Fibroblast of skin of right biceps (primary cell): ENCODE data around the gene PEBP1.

Source experiments
- DNase-seq: peaks from one replicate; pipeline ENCODE4 v3.0.0-alpha.2; 2013

PEBP1 gene

DNA sequence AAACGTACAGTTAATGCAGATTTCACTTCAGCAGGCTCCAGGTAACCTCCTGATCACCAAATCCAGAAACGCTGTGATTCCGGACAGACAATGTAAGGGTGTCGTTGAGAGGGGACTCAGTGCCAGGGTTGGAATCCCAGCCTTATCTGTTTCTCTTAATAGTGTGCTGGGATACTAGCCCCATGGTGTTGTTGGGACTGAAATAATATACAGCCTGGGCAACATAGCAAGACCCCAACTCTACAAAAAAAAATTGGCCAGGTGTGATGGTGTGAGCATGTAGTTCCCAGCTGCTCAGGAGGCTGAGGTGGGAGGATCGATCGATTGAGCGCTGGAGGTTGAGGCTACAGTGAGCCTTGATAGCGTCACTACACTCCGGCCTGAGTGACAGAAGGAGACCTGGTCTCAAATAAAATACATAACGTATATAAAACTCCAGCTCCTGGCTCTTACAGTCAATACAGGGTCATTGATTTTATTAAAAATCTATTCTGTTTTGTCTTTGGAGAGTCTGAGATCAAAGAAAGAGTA lies 1.3 kb downstream of the PEBP1 start:
- no peak for DNase-seq

DNA sequence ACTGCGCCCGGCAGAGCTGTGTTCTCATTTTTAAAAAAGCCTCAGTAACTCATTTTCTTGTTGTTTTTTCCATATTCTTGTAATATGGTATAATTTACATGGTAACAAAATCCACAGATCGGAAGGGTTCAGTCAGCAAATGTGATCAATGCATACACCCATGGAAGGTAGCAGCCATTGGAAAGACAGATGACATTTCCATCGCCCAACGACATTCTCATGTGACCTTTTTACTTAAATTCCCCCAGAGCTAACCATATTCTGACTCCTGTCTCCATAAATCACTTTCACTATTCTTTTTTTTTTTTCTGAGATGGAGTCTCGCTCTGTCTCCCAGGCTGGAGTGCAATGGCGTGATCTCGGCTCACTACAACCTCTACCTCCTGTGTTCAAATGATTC lies 4.9 kb downstream of the PEBP1 start:
- no peak for DNase-seq

- DNase-seq = no peak
These were observed 8.6 kb downstream of the PEBP1 start for GRCh38 chr12:118144499-118144898.

DNA sequence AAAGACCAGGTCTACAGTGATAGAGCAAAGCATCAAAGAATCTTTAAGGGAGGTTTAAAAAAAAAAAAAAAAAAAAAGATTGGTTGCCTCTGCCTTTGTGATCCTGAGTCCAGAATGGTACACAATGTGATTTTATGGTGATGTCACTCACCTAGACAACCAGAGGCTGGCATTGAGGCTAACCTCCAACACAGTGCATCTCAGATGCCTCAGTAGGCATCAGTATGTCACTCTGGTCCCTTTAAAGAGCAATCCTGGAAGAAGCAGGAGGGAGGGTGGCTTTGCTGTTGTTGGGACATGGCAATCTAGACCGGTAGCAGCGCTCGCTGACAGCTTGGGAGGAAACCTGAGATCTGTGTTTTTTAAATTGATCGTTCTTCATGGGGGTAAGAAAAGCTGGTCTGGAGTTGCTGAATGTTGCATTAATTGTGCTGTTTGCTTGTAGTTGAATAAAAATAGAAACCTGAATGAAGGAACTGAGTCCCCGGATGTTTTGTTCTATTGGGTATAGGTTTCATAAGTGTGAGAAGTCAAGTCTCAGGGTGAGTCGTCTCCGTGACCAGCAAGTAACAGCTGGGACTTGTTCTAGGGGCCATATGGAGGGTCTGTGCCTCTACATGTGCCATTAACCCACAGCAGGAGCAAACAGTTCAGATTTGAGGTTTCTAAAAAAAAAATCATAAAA lies 9.3 kb downstream of the PEBP1 start:
- DNase-seq = no peak

GRCh38 chr12:118145798-118146156 lies 9.9 kb downstream of the PEBP1 start:
- no peak for DNase-seq

DNA sequence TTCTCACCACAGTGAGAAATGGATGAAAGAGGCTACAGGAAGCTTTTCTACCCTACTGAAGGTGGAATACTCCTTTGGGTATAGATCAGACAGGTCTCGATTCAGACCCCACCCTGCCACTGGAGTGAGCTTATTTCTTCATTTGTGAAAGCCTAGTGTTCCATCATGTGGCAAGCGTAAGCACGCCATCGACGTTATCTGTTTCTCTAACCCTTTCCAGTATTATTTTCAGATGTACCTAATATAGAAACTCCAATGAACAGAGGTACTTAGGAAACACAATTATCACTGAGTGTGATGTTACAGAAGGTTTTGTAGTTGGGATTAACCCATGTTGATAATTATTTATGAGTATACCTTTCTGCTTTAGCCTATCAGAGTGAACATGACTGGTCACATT lies 12.4 kb downstream of the PEBP1 start:
- no peak for DNase-seq

DNA sequence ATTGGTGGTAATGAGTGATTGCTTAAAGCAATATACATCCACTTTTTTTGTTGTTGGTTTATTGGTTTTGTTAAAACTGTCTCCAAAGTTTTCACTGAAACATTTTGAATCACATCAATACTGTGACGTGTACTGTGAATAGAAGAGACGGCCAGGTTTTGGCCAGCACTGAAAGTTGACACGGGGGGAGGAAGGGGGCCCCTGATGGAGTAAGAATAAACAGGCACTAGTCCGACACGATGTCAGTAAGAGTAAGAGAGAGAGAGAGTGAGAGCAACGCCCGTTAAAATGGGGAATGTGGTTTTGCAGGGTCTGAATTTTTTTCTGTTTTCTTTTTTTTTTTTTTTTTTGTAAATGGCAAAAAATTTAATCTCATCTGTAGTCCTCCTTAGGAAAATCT lies 14.7 kb downstream of the PEBP1 start:
- DNase-seq = no peak

- DNase-seq = no peak
These were observed 15.8 kb downstream of the PEBP1 start for GRCh38 chr12:118151755-118152154.

GRCh38 chr12:118160536-118160935 lies 24.6 kb downstream of the PEBP1 start:
- no peak for DNase-seq

DNA sequence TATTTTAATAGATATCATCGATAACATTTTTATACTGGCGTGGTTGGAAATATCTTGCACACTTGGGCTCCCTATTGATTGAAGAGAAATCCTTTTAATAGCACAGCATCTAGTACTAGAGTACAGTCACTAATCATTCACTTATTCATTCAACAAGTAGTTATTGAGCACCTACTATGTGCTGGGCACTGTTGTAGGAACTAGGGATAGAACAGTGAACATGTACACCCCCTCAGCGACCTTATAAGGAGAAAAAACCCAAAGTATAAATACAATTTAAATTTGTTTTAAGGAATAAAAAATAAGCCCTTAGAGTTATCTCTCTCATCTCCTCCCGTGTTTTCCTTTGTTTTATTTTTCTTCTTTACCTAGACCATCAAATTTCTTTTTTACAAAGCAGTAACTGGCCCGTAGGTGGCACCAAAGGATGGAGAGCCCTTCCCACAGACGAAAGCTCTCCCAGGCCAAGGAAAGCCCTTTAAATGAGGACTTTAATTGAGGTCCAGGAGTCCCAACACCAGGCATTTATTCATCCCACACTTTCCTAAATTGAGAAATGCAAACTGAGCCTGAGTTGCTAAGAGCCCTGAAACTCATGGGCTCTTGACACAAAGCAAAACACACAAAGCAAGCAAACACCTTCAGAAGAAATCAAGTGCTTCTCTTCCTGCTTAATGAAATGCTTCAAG lies 29.0 kb downstream of the PEBP1 start:
- peak; percentile 9 for DNase-seq

DNA sequence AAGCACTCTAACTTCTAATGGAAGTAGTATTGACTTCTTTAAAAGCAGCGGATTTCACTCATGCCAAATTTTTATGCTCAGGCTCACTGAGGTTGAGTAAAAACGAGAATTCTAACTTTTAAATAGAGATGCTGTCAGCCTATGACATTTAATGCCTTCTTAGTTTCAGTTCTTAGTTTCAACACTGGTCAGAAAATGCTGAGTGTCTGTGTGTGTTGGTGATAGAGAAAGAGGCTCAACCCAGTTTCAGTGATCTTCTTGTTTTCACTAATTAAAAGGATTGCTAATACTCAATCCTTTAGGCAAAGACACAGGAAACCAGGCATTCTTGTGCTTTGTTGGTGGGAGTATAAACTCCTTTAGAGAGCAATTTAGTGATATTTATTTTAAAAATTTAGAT lies 31.0 kb downstream of the PEBP1 start:
- no peak for DNase-seq

GRCh38 chr12:118175823-118176447 lies 40.0 kb downstream of the PEBP1 start:
- no peak for DNase-seq

DNA sequence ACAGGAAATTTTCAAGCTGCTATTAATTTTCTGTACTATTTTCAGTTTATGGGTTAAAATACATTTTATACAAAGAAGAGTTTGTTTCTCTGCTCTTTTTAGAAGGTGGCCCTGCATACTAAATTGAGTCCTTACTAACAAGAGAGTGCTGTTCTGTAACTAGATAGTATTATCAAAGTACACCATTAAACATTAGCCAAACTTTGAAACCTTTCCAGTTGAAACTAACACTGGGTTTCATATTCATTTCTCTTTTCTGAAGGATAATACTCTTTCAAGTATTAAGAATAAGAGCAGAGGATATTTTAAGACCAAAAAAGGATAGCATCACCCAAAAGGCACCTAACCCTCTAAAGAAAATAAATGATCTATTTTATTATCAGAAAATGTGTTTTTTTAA lies 47.2 kb downstream of the PEBP1 start:
- DNase-seq = no peak

DNA sequence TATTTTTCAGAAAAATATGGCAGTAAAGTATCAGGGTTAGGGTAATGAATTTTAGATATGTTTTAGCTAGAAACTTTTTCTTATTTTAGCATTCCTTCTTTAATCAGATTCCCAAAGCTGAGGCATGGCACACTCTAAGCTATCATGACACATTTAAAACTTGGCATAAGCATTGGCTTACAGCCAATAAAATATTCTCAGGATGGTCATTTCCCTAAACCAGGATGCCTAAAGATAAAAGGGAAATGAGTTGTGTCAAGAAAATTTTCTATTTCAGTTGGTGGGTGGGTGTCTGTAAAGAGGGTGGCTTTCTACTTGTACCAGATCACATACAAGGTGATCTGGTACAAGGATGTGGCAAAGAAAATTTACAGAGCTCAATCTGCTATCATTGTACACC lies 47.8 kb downstream of the PEBP1 start:
- DNase-seq = no peak

- no peak for DNase-seq
These were observed 49.9 kb downstream of the PEBP1 start for GRCh38 chr12:118185602-118186397.

- DNase-seq = peak; percentile 0
These were observed 52.0 kb downstream of the PEBP1 start for GRCh38 chr12:118187751-118188435.

DNA sequence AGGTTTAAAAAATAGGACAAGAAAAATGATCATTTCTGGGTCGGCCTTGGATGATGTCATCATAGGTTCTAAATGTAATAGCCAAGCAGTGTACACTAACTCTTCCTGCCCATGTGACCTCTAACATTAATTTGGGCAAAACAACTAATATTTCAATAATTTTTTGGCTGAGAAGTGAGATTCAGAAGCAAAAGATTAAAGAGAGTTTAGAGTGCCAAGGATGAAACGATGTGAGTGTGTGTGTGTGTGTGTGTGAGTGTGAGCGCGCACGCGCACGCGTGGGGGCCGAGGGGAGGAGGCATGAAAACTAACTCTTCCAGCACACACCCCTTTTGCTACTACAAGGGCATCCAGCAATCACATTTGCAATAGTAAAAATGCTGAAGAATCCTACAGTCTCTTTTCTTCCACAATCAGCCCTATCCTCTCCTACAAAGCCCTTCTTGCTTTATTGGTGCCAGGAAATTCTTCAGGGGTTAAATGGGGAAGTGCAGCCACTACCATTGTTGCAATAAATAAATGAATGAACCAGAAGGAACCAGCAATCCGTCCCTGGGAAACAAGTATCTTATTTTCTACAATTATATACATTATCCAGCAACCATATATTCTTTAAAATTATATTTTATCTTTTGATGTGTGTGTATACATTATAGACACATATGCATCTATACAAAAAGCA lies 52.9 kb downstream of the PEBP1 start:
- DNase-seq = peak; percentile 64

DNA sequence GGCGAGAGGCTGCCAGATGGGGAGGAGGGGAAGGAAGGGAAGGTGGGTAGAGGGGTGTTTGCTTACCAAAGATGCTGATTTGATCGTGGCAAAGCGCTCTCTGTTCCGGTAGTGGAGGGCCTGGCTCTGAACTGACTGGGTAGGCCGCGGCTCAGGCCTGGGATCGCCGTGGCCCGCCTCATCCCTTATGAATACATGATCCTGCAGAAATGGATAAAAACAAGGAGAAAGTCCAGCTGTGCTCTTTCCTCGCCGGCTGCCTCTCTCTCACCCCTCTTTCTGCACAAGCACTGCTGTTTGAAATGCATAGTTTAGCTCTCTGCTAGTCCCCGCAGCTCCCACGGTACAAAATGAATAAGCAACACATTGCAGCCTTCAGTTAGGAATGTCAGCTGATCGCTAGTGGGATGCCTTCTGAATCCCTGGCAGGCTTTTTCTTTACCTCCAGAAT lies 53.8 kb downstream of the PEBP1 start:
- peak; percentile 58 for DNase-seq

DNA sequence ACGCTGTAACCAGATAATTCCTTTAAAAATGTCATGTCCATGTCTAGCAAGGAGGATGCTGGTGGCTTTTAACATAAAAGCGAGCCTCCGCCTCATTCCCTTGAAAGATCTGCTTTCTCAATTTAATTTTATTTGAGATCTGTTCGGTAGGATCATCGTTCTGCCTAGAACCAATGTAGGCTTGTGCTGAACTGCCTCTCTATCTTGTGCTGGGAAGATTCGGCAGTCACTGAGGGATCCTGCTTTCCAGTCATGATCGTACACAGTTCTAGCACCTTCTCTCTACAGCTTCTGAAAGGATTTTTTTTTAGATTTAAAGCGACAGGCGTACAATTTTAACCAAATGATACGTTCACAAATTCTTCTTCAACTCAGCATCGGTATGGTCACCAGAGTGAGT lies 54.3 kb downstream of the PEBP1 start:
- DNase-seq = peak; percentile 41

- no peak for DNase-seq
These were observed 57.6 kb downstream of the PEBP1 start for GRCh38 chr12:118193477-118193876.

- no peak for DNase-seq
These were observed 58.0 kb downstream of the PEBP1 start for GRCh38 chr12:118193958-118194357.
